Activated CD4-positive, alpha-beta T cell treated with anti-CD3 and anti-CD28 coated beads for 1 hour (primary cell): ENCODE measurements around the gene TCEAL8.
"Not testable (repeated sequence)": the region's sequence is repeated elsewhere in the genome, so short reads cannot be mapped to it uniquely, and the experiment has no call there.

Experiments used
- DNase-seq: peaks from one replicate; pipeline ENCODE4 v3.0.0-alpha.2; 2020

Gene TCEAL8

GRCh38 chrX:103254921-103255493 lies at the start of gene TCEAL8:
Gene TCEAL8 (minus strand): TSS chrX:103255155. CDS start chrX:103253979, 1,176 bp downstream.
- DNase-seq = peak; percentile 35

- DNase-seq = no peak
Observed at GRCh38 chrX:103304705-103305104, 49.8 kb upstream of the TCEAL8 start.

GRCh38 chrX:103293118-103293517 lies 38.2 kb upstream of the TCEAL8 start:
- no peak for DNase-seq

- DNase-seq = no peak
Observed at GRCh38 chrX:103279624-103280023, 24.7 kb upstream of the TCEAL8 start.

GRCh38 chrX:103276581-103277002 lies 21.6 kb upstream of the TCEAL8 start, which contains the start of gene TCEAL5:
Gene TCEAL5 (minus strand): TSS chrX:103276750. CDS start chrX:103274563, 2,187 bp downstream.
- no peak for DNase-seq

GRCh38 chrX:103275947-103276567 lies 21.1 kb upstream of the TCEAL8 start:
- DNase-seq = no peak

GRCh38 chrX:103274284-103274683 lies 19.3 kb upstream of the TCEAL8 start:
- DNase-seq = no peak

- no peak for DNase-seq
Observed at GRCh38 chrX:103258275-103258674, 3.3 kb upstream of the TCEAL8 start.

- no peak for DNase-seq
Observed at GRCh38 chrX:103256651-103257050, 1.7 kb upstream of the TCEAL8 start.

- no peak for DNase-seq
Observed at GRCh38 chrX:103254171-103254824, 657 bp downstream of the TCEAL8 start.

GRCh38 chrX:103253608-103254007 lies 1.3 kb downstream of the TCEAL8 start:
- no peak for DNase-seq

- no peak for DNase-seq
Observed at GRCh38 chrX:103250977-103251376, 4.0 kb downstream of the TCEAL8 start.

- no peak for DNase-seq
Observed at GRCh38 chrX:103249805-103250204, 5.2 kb downstream of the TCEAL8 start.

GRCh38 chrX:103248553-103248952 lies 6.4 kb downstream of the TCEAL8 start:
- DNase-seq = no peak

- no peak for DNase-seq
Observed at GRCh38 chrX:103240155-103240554, 14.8 kb downstream of the TCEAL8 start.

- no peak for DNase-seq
Observed at GRCh38 chrX:103236296-103236695, 18.7 kb downstream of the TCEAL8 start.

- not testable (repeated sequence) for DNase-seq
Observed at GRCh38 chrX:103235608-103236007, 19.3 kb downstream of the TCEAL8 start.

- DNase-seq = no peak
Observed at GRCh38 chrX:103234869-103235268, 20.1 kb downstream of the TCEAL8 start.

GRCh38 chrX:103233263-103233662 lies 21.7 kb downstream of the TCEAL8 start:
- no peak for DNase-seq

GRCh38 chrX:103225918-103226317 lies 29.0 kb downstream of the TCEAL8 start:
- not testable (repeated sequence) for DNase-seq

GRCh38 chrX:103220511-103221323 lies 34.2 kb downstream of the TCEAL8 start:
- no peak for DNase-seq

GRCh38 chrX:103215425-103215991 lies 39.4 kb downstream of the TCEAL8 start:
- no peak for DNase-seq

- peak; percentile 72 for DNase-seq
Observed at GRCh38 chrX:103214870-103215424, 40.0 kb downstream of the TCEAL8 start, which contains the start of gene BEX4. Gene BEX4 (plus strand): TSS chrX:103215108. CDS start chrX:103216154, 1,046 bp downstream.
